ENCODE data around the gene TXK.

TXK gene

GRCh38 chr4:48133669-48134068 lies 381 bp downstream of the TXK start:
- DNase-seq: peak; percentile 18

DNA sequence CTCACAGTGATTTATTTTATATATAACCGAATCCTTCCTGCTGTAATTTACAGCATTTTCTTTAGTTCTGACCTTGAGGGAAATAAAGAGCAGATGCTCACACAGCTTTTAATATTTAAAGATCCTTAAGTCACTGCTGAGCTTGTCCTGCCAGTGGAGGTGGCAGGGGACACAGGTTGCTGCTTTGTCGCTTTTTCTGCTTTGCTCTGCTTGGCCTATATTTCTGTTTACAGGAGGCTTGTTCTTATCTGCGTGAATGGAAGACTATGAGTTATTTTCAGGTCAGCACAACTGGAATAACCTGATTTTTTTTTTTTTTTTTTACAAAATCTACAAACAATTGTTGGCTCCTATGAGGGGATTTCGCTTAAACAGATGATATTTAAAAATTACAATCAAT lies 2.3 kb downstream of the TXK start:
- DNase-seq: no peak

DNA sequence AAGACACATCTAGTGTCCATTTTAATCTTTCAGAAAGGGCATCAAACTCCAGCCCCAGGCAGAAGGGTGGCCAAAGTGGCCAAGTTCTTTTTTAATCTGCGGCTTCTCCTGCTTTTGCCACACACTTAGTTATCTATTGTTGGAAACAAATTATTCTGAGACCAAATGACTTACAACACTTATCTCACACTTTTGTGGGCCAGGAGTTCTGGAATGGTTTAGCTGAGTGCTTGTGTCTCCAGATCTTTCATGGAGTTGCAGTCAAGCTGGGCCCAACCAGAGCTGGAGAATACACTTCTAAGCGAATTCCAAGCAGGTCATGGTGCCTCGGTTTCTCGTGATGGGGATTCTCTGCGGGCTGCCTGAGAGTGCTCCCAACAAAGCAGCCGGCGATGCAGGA lies 4.0 kb downstream of the TXK start:
- DNase-seq: no peak

DNA sequence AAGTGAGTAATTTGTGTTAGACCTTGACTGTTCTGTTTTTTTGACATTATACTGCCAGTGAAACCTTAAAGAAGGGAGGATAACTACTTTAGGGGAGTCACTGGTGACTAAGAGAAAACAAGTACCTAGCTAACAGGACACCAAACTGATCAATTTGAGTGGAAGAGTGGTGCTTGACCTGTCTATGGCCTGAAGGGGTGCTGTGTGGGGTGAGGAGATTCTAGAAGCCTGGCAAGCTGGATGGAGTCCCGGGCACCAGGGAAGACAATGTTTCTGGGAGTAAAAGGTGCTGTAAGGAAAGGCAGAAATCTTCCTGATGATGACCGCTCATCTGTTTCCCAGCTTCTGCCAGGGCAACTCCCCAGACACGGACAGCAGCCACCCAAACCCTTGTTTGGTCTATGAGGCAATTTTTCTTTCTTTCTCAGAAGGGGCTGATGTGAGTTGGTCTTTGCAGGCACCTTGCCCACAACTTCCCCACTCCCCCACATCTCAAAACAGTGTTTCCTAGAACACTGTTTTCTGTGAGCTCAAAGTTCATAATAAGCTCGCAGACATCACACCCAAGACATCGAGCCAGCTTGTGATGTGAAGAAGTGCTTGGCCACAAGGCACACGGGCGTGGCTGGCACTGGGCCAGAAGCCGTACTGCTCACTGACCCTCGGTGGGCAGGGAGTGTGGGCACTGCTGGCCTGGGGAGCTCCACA lies 4.6 kb downstream of the TXK start:
- DNase-seq: peak; percentile 20

DNA sequence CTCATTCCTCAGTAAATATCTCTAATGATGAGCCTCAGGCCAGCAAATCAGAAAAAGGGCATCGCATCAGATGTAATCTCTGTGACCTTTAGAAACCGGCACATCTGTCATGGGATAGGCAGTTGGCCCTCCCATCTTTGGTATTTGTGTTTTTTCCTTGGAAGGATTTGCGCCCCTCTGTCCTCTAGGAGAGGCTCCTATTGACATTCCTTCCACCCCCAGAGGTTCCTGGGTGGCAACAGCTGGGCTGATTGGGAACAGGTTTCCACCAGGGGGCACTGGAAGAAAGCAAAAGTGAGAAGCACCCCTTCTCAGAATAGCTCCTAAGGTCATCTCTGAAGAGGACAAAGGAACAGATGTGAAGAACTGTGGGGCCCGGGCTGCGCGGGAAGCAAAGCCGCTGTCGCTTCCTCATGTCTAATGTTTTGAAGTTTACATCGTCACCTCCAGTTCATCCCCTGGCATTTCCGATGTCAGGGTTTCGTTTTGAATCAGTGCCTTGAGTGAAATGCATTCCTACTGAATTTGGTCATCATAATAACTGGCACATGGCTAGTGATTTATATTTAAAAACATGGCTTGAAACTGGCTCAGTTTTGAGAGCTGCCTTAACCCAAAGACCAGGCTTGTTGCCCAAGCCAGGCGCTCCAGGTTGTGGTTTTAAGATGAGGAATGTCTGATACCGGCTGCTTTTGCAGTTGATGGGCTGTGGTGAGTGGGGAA lies 6.2 kb downstream of the TXK start:
- peak; percentile 98 for DNase-seq

GRCh38 chr4:48127231-48127630 lies 6.8 kb downstream of the TXK start:
- DNase-seq: no peak

GRCh38 chr4:48126621-48127020 lies 7.4 kb downstream of the TXK start:
- no peak for DNase-seq

GRCh38 chr4:48124870-48125269 lies 9.2 kb downstream of the TXK start:
- no peak for DNase-seq

GRCh38 chr4:48122756-48123155 lies 11.3 kb downstream of the TXK start:
- no peak for DNase-seq

DNA sequence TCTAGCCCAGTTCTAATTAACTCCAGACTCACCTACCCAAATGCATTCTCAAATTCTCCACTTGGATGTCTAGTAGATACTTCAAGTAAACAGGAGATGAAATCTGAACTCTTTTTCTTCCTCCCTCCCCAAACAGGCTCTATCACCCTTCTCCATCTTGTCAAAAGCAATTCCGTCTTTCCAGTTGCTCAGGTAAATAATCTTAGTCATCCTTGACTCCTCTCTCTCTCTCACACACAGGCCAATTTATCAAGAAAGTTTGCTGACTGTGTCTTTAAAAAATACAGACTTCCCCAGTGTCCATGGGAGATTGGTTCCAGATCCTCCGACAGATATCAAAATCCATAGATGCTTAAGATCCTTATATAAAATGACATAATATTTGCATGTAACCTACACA lies 12.9 kb downstream of the TXK start:
- no peak for DNase-seq

DNA sequence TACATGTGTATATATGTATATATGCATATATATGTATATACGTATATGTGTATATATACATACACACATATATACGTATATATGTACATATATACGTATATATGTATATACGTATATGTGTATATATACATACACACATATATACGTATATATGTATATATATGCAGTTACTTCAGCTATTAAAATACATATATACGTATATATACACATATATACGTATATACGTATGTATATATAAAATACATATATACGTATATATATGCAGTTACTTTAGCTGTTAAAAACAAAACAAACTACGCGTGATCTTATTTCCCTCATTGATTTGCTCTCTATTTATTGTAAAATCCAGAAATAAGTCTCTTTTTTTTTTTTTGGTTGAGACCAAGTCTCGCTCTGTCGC lies 13.9 kb downstream of the TXK start:
- no peak for DNase-seq

DNA sequence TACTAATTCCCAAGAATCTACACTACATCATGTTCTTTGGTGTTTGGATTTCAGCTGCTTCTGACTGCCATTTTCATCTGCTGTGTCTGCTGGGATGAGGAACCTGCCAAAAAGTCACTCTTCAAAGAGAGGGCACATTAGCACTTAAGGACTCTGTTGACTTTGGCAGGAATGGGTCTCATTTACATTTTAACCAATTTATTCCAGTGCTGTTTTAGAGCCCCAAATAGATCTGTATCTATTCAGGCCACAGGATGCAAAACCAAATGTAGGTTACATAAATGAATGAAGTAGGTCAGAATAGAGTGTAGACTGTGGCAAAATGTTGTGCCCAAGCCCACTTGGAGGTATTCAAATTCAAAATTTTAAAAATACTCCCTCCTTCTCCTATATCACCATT lies 14.4 kb downstream of the TXK start:
- no peak for DNase-seq

- no peak for DNase-seq
Measured at GRCh38 chr4:48118081-48118480, 16.0 kb downstream of the TXK start.

DNA sequence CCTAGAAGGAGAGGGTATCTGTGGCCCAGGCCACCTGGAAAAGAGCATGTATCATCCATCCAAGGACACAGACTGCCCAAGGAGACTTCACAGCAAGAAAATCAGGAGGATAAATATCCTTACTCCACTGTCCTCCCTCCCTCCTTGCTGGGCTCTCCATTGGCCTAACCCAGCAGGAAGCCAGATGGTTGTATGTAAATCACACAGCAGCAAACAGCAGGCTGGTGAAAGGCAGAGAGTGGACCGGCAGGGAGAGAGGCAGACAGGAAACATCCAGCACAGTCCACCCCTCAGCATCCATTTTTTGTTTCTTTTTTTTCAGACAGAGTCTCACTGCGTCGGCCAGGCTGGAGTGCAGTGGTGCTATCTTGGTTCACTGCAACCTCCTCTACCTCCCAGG lies 17.5 kb downstream of the TXK start:
- no peak for DNase-seq

GRCh38 chr4:48114412-48114811 lies 19.6 kb downstream of the TXK start:
- DNase-seq: no peak

GRCh38 chr4:48112017-48112667 lies 21.9 kb downstream of the TXK start:
- DNase-seq: peak; percentile 43

GRCh38 chr4:48110452-48110978 lies 23.5 kb downstream of the TXK start:
- no peak for DNase-seq

DNA sequence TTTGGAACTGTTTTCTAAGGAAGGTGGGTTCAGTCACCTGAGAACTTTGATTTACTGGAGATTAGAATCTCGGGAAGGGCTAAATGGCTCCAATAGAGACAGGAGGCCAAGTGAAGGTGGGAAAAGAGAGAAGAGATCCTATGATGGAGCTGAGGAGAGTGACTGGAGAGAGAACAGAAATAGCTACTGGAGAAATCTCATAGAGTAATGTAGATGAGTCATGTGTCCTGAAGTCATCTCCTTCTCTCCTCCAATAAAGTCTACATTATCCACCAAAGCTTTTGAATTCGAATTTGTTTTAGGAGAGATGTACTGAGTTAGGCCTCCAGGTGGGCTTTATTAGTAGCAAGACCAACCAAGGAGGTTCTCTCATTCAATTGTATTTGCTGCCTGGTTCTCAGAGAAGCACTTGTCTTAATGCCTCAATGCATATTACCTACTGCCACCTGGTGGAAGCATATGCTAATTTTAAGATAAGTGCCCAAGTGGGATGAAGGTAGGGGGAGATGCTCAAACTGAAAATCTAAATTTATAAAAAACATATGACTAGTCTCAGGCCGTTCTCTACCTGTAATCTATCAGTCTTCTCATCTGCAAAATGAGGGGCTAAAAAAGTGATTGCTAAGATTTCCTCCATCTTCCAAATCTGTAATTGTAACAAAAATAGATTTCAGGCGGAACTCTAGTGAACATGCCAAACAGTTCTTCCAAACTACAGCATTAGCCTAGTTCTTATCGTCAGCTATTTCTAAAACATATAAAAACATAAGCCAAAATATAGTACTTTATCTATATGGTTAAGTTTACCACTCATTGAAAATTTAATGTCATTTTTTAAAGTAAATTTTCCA lies 24.4 kb downstream of the TXK start:
- peak; percentile 56 for DNase-seq

DNA sequence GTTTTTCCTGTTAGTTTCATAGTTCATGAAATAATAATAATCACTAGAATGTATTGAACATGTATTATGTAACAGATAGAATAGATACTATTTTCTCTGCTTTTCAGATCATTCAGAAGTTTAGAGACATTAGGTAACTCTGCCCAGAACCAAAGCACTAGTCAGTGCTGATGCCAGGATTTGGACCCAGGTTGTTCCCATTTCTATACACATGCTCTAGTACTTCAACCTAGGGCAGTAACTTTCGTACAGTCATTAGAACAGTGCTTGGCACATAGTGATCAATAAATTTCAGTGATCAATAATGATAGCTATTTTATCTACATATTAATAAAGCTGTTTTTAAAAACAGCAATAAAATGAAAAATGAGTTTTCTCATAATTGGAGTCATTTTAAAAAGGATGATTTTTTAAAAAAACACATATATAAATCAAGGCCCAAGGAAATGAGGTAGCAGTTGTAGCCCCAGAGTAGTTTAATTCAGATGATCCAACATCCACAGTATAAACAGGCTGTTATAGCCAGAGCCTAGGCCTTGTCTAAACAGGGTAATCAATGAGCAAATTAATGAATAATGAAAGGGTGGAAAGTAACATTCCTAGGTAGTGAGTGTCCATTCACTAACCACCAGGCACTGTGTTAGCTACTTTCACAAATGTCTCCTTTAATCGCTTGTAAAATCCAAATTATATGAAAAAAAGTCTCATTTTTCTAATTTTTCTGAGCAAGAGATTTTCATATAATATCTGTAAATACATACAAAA lies 25.6 kb downstream of the TXK start:
- DNase-seq: no peak

DNA sequence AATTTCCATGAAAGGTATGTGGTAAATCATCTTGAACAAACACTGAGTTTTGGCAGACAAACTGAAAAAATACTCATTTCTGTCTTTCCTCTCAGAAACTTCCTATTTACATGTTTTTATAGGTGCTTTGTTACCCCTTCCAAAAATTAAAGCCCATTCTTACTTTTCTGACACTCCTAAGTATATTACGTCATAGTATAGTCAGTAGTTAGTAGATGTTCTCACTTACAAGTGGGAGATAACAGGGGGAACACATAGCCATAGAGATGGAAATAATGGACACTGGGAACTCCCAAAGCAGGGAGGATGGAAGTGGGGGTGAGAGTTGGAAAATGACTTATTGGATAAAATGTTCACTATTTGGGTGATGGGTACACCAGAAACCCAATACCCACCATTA lies 28.8 kb downstream of the TXK start:
- no peak for DNase-seq

GRCh38 chr4:48103483-48104139 lies 30.4 kb downstream of the TXK start:
- DNase-seq: no peak

- DNase-seq: no peak
Measured at GRCh38 chr4:48102303-48102702, 31.7 kb downstream of the TXK start.

Measured in EL (cell line).